ENCODE measurements around the gene IQGAP2.

The IQGAP2 gene

GRCh38 chr5:76386360-76386759 lies 16.7 kb upstream of the IQGAP2 start:
- no peak for DNase-seq

DNA sequence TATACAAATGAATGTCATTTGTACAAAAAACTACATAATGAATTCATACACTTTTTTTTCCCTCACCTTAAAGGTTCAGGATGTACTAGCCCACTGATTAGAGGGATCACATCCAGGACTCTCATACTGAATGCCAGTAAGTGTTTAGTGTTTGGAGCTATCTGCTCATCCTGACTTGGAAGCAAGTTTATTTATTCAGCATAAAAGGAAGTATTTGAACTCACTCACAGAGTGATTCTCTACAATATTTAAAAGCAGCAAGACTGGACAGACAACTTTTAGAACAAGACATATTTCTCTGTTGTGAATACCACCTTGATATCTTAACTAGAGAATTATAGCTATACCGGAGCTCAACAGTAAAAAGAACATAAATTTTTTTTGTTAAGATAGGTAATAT lies 14.8 kb upstream of the IQGAP2 start:
- DNase-seq, result no peak

DNA sequence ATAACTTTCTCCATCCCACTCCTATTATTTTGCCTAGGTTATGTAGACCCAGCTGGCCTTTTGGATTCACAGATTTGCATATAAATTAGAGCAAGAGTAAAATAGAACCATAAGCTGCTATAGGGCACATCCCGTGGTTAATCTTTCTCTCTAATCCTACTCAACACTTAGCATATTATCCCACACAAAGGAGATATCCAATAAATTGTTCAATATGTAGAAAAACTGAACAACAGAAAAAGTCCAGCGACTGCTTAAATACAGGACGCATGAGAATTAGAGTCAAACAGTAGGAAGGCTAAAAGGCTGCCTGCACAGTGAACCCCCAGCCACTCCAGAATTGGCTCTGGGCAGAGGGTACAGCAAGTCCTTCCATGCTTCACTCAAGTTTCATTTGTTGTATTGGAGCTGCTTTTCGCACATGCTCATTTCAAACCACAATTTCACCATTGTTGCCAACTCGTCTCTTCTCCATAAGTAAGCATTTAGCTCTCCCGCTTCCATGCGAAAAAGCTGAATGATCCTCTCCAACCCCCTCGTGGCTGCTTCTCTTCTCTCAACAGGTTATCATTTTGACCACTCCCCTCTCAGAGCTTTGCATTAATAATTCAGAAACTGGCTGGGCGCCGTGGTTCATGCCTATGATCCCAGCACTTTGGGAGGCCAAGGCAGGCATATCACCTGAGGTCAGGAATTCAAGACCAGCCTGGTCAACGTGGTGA lies 14.1 kb upstream of the IQGAP2 start:
- no peak for DNase-seq

DNA sequence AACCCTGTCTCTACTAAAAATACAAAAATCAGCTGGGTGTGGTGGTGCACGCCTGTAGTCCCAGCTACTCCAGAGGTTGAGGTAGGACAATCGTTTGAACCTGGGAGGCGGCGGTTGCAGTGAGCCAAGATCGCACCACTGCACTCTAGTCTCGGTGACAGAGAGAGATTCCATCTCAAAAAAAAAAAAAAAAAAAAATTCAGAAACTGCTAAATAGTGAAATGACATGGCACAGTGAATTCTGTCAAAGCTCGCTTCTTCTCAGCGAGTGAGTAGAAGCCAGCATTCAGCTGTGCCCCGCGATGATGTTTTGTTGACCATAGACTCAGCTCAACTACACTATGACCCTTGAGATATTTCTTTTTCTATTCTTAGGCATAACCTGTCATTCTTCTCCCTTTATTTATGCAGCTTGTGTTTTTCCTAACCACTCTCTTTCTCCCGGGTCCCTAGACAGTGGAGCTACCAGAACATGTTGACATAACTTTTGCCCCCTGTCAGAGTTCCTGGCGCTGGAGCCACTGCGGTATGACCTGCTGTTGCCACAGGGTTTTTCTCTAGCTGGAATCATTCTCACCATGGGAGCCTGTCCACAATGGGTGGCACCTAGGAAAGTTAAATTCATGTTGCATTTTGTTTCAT lies 13.5 kb upstream of the IQGAP2 start:
- no peak for DNase-seq

- no peak for DNase-seq
These were observed 12.1 kb upstream of the IQGAP2 start for GRCh38 chr5:76391014-76391413.

DNA sequence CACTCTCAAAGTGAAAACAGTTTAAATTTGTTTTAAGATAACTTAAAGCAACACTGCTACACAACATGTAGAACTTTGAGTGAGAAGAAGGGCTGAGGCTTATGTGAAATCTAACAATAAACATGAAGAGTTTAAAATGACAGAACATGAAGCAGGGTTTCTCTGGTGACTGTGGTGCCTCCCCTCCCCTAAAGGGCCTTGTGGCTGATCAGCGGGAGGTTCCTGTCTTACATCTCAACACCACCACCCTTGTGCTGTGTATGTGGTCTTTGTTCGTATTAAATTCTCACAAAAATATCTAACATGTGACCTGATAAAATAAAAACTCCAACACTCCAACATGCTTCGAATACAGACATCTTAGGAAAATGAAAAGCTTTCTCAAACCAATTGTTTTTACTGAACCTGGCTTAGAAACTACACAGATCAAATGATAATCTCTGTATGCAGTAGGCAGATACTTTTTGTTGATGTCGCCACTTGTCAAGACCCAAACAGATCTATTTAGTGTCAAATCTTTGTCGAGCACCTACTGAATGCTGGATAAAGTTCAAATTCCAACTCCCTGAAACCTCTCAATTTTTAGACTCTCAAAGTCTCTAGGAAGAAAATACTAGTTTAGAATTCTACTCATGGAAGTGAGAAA lies 9.9 kb upstream of the IQGAP2 start:
- DNase-seq, result no peak

GRCh38 chr5:76397200-76397599 lies 5.9 kb upstream of the IQGAP2 start:
- no peak for DNase-seq

DNA sequence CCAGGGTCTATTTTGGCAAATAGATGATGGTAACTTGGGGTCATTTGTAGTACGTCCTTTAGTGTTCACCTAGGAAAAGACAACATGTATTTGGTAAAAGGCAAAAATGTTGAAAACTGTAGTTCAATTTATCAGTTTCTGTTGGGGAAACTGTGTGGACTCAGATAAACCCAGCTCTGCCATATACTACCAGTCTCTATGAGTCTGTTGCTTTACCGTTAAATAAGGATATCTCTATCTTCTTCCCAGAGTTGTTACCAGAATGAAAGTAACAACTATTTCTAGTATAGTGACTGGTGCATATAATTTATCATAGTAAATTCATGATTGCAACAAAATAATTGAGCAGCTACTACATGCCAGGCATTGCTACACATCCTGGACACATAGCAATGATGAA lies 3.8 kb upstream of the IQGAP2 start:
- DNase-seq, result no peak

DNA sequence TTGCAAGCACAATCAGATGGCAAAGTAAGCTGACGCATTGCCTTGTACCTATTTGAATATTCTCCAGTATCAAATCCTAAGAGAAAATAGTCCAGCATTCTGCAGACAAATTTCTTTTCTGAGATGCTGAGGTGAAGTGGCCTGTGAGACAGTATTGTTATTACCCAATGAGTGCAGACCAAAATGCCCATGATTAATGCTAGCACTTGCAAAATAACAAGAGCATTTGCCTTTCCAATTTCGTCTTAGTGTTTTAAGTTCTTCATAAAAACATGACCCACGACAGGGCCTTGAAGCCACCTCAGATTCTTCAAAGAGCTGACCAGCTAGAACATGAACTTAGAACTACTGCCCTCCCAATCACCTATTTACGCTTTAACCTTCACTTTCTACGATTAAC lies 2.6 kb upstream of the IQGAP2 start:
- DNase-seq, result no peak

DNA sequence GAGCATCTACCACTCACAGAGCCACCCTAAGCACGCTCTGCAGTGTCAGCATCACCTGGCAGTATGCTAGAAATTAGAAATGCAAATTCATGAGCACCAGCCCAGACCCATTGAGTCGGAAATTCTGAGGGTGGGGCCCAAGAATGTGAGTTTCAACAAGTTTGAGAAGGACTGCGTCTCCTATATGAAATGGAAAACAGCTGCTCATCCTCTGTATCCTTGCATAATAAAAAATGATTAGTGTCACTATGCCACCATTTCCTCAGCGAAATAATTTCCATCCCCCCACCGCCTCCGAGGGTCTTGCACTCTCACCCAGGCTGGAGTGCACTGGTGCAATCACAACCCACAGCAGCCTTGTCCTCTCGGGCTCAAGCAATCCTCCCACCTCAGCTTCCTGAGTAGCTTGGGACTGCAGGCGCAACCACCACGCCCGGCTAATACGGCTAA lies 1.3 kb upstream of the IQGAP2 start:
- no peak for DNase-seq

DNA sequence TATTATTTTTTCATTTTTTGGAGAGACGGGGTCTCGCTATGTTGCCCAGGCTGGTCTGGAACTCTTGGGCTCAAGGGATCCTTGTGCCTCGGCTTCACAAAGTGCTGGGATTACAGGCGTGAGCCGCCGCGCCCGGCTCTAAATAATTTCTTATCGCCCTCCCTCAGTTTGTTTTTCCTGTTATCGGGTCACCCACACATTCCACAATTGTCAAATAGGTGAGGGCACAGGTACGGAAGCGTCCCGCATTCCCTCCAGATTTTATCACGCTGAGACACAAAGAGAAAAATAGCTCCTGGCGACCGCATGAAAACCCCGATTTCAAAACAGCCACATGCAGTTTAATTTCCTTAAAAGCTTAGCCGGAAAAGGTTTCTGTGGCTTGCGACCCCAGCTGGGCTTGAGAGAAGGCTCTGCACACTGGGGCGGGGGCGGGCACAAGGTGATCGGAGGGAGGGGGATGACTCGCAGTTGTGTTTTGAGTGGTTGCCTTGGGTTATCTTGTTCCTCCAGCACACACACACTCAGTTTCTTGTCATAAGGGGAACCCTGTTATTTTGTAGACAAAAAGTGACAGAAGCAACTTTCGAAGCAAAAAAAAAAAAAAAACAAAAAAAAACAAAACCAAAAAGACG lies 717 bp upstream of the IQGAP2 start:
- DNase-seq, result no peak

- DNase-seq, result no peak
These were observed 709 bp downstream of the IQGAP2 start for GRCh38 chr5:76403766-76404222.

- no peak for DNase-seq
These were observed 1.4 kb downstream of the IQGAP2 start for GRCh38 chr5:76404223-76405211.

DNA sequence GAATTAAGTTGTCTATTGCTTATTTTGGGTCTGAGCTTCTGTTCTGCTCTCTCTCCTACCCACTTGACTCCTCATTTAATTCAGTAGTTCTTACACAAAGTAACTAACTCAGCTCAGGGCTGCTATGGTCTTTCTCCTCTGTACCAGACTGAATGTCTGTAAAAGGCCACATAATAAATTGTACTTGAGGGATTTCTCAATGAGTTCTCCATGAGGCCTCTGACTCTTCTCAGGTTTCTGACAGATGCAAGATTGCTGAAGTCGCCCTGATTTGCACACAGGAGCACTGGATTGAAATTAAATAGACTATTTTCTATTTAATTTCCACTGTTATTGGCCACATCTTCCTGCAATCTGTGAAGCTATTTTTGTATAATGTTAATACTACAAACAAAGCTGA lies 2.9 kb downstream of the IQGAP2 start:
- no peak for DNase-seq

- no peak for DNase-seq
These were observed 3.6 kb downstream of the IQGAP2 start for GRCh38 chr5:76406673-76407072.

GRCh38 chr5:76408104-76408654 lies 5.1 kb downstream of the IQGAP2 start:
- no peak for DNase-seq

GRCh38 chr5:76412511-76412910 lies 9.4 kb downstream of the IQGAP2 start:
- DNase-seq, result no peak

- DNase-seq, result no peak
These were observed 10.7 kb downstream of the IQGAP2 start for GRCh38 chr5:76413746-76414145.

- DNase-seq, result no peak
These were observed 11.7 kb downstream of the IQGAP2 start for GRCh38 chr5:76414788-76415187.

DNA sequence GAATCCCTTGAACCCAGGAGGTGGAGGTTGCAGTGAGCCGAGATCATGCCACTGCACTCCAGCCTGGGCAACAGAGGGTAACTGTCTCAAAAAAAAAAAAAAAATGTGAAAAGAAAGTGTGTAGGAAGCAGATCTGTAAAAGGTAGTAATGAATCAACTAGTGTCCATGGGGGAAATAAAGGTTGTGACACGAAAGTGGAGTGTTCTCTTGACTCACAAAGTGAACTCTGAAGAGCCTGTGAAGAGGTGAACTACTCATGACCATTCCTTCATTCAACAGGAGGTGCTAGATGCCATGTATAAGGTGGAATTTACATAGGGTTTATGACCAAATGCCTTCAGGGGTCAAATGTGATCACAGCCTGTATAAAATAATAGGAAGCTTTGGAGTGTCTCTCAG lies 12.8 kb downstream of the IQGAP2 start:
- no peak for DNase-seq

GRCh38 chr5:76419597-76420298 lies 16.7 kb downstream of the IQGAP2 start:
- no peak for DNase-seq
